Naive B cell (primary cell): Measurements from ENCODE around the gene LATS1. TPM values are rescaled to one million over a fixed set of nuclear protein-coding genes. Genes with fewer than 3 reads are reported as not detected.
"Not testable (repeated sequence)": the region's sequence is repeated elsewhere in the genome, so short reads cannot be mapped to it uniquely, and the experiment has no call there.

Experiments
- ATAC-seq, 2 donors: fragments of 150-1000 bp; cut with Tn5 transposase; 2 replicates each; pipeline ENCODE4 v1.10.0; 2021; ENCODE audit warnings: low read depth in 2 of 2, mild to moderate bottlenecking in 2 of 2, moderate library complexity in 2 of 2
- DNase-seq: peaks from one replicate; pipeline ENCODE4 v3.0.0; 2022
- H3K27ac Mint-ChIP-seq, 6 donors: one replicate each; pipeline ENCODE4 v1.8.0; 2020 to 2022; ENCODE audit warnings: mild to moderate bottlenecking in 6 of 6, mixed read lengths in 6 of 6, moderate library complexity in 5 of 6, inconsistent platforms in 2 of 6
- H3K27me3 Mint-ChIP-seq, 3 donors: one replicate each; pipeline ENCODE4 v1.8.0; 2021 to 2022; ENCODE audit warnings: mixed read lengths in 3 of 3, mild to moderate bottlenecking in 1 of 3
- H3K36me3 Mint-ChIP-seq, 2 donors: one replicate each; pipeline ENCODE4 v1.8.0; 2020 to 2022; ENCODE audit warnings: mixed read lengths in 2 of 2, inconsistent platforms in 1 of 2, mild to moderate bottlenecking in 1 of 2
- H3K4me1 Mint-ChIP-seq, 3 donors: one replicate each; pipeline ENCODE4 v1.8.0; 2020 to 2022; ENCODE audit warnings: mixed read lengths in 3 of 3, inconsistent platforms in 1 of 3, mild to moderate bottlenecking in 1 of 3, moderate library complexity in 1 of 3
- H3K4me3 Mint-ChIP-seq, 8 donors: one replicate each; pipeline ENCODE4 v1.8.0; 2020 to 2022; ENCODE audit warnings: mild to moderate bottlenecking in 8 of 8, mixed read lengths in 8 of 8, moderate library complexity in 8 of 8, inconsistent platforms in 2 of 8
- H3K9me3 Mint-ChIP-seq, 7 donors: one replicate each; pipeline ENCODE4 v1.8.0; 2020 to 2022; ENCODE audit warnings: mixed read lengths in 7 of 7, mild to moderate bottlenecking in 5 of 7, inconsistent platforms in 2 of 7, moderate library complexity in 1 of 7
- polyA plus RNA-seq, 6 donors: library from polyadenylated mRNA; unstranded; fragments of 300-500 nt; fragmentation: Illumina TruSeq; gene quantifications; one replicate each; pipeline ENCODE4 v1.2.3, GENCODE V29; 2021; ENCODE audit warnings: low read depth in 6 of 6

LATS1 gene
- polyA plus RNA-seq, 6 donors from 2014 or later: 12.5 to 21.4 (median 13.4) TPM

GRCh38 chr6:149749594-149750135 lies 31.8 kb upstream of the LATS1 start, which contains the start of gene PCMT1:
TSS of gene PCMT1 (plus strand) at chr6:149749741. CDS start at chr6:149749902, 161 bp downstream.
- Mint-ChIP-seq H3K4me3 (peak within 1 kb of the TSS; percentile 84 to 99 (median 89)), H3K9me3 (no peaks in the 10 kb centered on the region), H3K36me3 (no peaks in the 10 kb centered on the region), H3K27ac (peak within 1 kb of the TSS; percentile 63 to 92 (median 86)), H3K27me3 (no peaks in the 10 kb centered on the region), H3K4me1 (peaks cover 15 to 45% (median 24%) of the 10 kb centered on the region in 3 donors)
- DNase-seq: peak; percentile 95
- peak; percentile 81 to 84 for ATAC-seq

DNA sequence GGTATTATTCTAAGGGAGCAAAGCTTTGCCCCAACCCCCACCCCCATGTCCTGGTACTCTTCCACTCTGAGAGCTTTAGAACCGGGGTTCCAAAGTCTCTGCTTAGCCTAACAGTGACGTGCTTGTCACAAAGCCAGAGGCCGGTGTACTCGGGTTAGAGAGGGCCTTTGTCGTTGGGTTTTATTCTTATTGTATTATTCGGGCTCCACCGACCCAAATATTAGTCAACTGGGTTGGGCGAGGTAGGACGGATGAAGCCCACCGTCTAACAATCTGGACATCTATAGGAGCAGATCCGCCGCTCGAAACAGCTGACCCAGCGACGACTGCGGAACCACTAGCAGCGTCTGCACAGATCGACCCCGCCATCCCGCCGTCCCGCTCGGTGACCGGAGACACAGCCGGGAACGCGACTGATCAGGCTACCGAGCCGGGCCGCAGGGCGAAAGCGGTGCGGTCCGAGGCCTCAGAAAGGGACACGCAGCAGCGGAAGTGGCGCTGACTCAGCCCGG lies 31.2 kb upstream of the LATS1 start:
- H3K36me3 Mint-ChIP-seq, DNase-seq, H3K9me3 Mint-ChIP-seq, H3K27me3 Mint-ChIP-seq: not testable (repeated sequence)
- Mint-ChIP-seq H3K4me3 (peak overlapping the region; percentile 84 to 99 (median 89)), H3K4me1 (peaks cover 15 to 45% (median 24%) of the 10 kb centered on the region in 3 donors), H3K27ac (peak overlapping the region in 4 of 6 donors; percentile 64 to 89 (median 72))
- ATAC-seq: peak; percentile 23 to 25

GRCh38 chr6:149746147-149746946 lies 28.4 kb upstream of the LATS1 start, which contains the start of gene NUP43:
TSS of gene NUP43 (minus strand) at chr6:149746529. CDS start at chr6:149746495, 34 bp downstream.
- H3K9me3 Mint-ChIP-seq: no peaks in the 10 kb centered on the region
- peak; percentile 85 for DNase-seq
- peak within 1 kb of the TSS; percentile 82 to 94 (median 92) for H3K27ac Mint-ChIP-seq
- H3K36me3 Mint-ChIP-seq: no peaks in the 10 kb centered on the region
- ATAC-seq: peak; percentile 66 to 68
- H3K27me3 Mint-ChIP-seq: no peaks in the 10 kb centered on the region
- peak within 1 kb of the TSS; percentile 93 to 99 (median 96) for H3K4me3 Mint-ChIP-seq
- H3K4me1 Mint-ChIP-seq: peaks cover 15 to 34% (median 24%) of the 10 kb centered on the region in 3 donors

DNA sequence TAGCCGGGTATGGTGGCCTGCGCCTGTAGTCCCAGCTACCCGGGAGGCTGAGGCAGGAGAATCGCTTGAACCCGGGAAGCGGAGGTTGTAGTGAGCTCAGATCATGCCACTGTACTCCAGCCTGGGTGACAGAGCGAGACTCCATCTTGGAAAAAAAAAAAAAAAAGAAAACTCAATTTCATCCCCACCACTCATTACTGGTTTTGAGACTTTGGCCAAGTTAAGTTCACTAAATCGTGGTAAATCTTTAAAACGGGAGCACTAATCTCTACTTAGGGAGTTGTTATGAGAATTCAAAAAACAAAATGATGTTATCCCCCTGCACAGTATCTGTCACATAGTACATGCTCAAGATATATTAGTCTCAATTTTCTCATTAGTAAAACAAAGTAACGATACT lies 27.4 kb upstream of the LATS1 start:
- not testable (repeated sequence) for H3K9me3 Mint-ChIP-seq, H3K27me3 Mint-ChIP-seq, DNase-seq, ATAC-seq, H3K36me3 Mint-ChIP-seq
- Mint-ChIP-seq H3K27ac (peak overlapping the region in 3 of 6 donors; percentile 2 to 91 (median 60)), H3K4me3 (peak overlapping the region; percentile 53 to 99 (median 96)), H3K4me1 (peaks cover 8 to 25% (median 25%) of the 10 kb centered on the region in 3 donors)

GRCh38 chr6:149734915-149735314 lies 17.0 kb upstream of the LATS1 start:
- H3K4me3 Mint-ChIP-seq: no peak overlapping the region
- H3K36me3 Mint-ChIP-seq: peaks cover 5 to 7% of the 10 kb centered on the region in 2 donors
- no peaks in the 10 kb centered on the region for H3K9me3 Mint-ChIP-seq
- DNase-seq (no peak), ATAC-seq (no peak)
- H3K27ac Mint-ChIP-seq: no peak overlapping the region
- H3K4me1 Mint-ChIP-seq: peaks cover 0 to 4% (median 0%) of the 10 kb centered on the region in 3 donors
- H3K27me3 Mint-ChIP-seq: no peaks in the 10 kb centered on the region

DNA sequence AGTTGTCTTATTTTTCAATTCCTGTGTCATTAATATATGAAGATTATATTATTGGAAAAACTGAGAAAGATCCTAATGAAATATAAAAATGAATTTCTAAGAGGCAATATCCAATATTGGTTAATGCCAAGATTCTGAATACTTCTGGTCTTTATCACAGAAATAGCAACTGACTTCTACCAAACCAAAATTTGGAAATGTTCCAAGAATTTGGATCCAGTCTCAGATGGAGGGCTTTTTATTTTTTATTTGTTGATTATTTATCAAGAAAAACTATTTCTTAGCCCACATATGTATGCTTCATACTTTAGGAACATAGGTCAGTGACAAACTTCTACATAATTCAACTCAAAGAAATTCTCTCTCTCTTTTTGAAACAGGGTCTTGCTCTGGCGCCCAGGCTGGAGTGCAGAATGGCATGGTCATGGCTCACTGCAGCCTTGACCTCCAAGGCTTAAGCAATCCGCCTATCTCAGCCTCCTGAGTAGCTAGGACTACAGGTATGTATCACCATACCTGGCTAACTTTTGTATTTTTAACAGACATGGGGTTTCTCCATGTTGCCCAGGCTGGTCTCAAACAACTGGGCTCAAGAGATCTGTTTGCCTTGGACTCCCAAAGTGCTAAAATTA lies 15.3 kb upstream of the LATS1 start:
- Mint-ChIP-seq H3K27ac (no peak overlapping the region), H3K4me1 (peaks cover 7 to 13% (median 12%) of the 10 kb centered on the region in 3 donors), H3K27me3 (no peaks in the 10 kb centered on the region), H3K4me3 (no peak overlapping the region), H3K9me3 (no peaks in the 10 kb centered on the region), H3K36me3 (no peaks in the 10 kb centered on the region)
- DNase-seq: no peak
- ATAC-seq: no peak

DNA sequence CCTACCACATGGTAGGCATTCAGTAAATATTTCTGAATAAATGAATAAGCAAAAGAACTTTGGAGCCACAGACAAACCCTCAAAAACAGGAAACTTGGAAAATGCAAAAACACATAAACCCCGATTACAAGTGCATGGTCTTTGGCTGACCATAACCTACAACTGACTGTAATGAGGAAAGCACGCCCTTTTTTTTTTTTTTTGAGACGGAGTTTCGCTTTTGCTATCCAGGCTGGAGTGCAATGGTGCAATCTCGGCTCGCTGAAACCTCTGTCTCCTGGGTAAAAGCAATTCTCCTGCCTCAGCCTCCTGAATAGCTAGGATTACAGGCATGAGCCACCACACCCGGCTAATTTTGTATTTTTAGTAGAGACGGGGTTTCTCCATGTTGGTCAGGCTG lies 11.9 kb upstream of the LATS1 start:
- ATAC-seq: no peak
- DNase-seq: no peak
- Mint-ChIP-seq H3K4me3 (no peak overlapping the region), H3K9me3 (no peaks in the 10 kb centered on the region), H3K36me3 (no peaks in the 10 kb centered on the region), H3K4me1 (peaks cover 10 to 17% (median 17%) of the 10 kb centered on the region in 3 donors), H3K27me3 (no peaks in the 10 kb centered on the region), H3K27ac (no peak overlapping the region)

DNA sequence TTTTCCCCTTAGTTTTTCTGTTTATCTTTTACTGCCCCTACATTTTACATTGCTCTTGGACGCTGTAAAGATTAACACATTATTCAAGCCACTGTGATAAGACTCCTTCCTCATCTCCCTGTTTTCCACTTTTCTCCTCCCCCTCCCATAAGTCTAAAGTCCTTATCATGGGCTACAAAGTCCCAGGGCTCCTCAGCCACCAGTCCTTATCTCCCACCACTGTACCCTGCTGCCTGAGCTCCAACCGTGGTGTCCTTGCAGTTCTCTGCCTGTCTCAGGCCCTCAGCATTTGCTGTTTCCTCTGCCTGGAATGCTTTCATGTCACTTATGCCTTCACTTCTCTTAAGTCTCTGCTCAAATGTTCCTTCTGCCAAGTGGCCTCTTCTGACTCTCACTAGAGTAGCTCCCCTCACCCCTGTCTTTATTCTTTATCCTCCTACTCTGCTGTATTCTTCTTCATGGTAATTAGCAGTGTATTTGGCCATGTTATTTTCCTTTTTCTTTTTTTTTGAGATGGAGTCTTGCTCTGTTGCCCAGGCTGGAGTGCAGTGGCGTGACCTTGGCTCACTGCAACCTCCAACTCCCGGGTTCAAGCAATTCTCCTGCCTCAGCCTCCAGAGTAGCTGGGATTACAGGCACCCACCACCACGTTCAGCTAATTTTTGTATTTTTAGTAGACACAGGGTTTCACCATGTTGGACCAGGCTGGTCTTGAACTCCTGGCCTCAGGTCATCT lies 10.8 kb upstream of the LATS1 start:
- ATAC-seq (no peak), DNase-seq (no peak)
- Mint-ChIP-seq H3K9me3 (no peaks in the 10 kb centered on the region), H3K27me3 (no peaks in the 10 kb centered on the region), H3K4me3 (peak overlapping the region in 4 of 8 donors; percentile 5 to 65 (median 30)), H3K27ac (peak overlapping the region in 5 of 6 donors; percentile 54 to 92 (median 75)), H3K4me1 (peaks cover 14 to 22% (median 19%) of the 10 kb centered on the region in 3 donors), H3K36me3 (no peaks in the 10 kb centered on the region)

GRCh38 chr6:149727793-149728498 lies 10.0 kb upstream of the LATS1 start:
- H3K9me3 Mint-ChIP-seq: no peaks in the 10 kb centered on the region
- ATAC-seq (peak in 1 of 2 donors; percentile 48), DNase-seq (no peak)
- H3K4me1 Mint-ChIP-seq: peaks cover 14 to 22% (median 19%) of the 10 kb centered on the region in 3 donors
- H3K4me3 Mint-ChIP-seq: peak overlapping the region in 1 of 8 donors; percentile 35
- peak overlapping the region in 5 of 6 donors; percentile 54 to 92 (median 75) for H3K27ac Mint-ChIP-seq
- no peaks in the 10 kb centered on the region for H3K36me3 Mint-ChIP-seq
- H3K27me3 Mint-ChIP-seq: no peaks in the 10 kb centered on the region

- H3K27me3 Mint-ChIP-seq: no peaks in the 10 kb centered on the region
- ATAC-seq (no peak), DNase-seq (no peak)
- H3K4me1 Mint-ChIP-seq: peaks cover 14 to 22% (median 19%) of the 10 kb centered on the region in 3 donors
- no peaks in the 10 kb centered on the region for H3K36me3 Mint-ChIP-seq
- H3K4me3 Mint-ChIP-seq: no peak overlapping the region
- H3K9me3 Mint-ChIP-seq: no peaks in the 10 kb centered on the region
- H3K27ac Mint-ChIP-seq: no peak overlapping the region
These were observed 7.9 kb upstream of the LATS1 start for GRCh38 chr6:149725785-149726184.

DNA sequence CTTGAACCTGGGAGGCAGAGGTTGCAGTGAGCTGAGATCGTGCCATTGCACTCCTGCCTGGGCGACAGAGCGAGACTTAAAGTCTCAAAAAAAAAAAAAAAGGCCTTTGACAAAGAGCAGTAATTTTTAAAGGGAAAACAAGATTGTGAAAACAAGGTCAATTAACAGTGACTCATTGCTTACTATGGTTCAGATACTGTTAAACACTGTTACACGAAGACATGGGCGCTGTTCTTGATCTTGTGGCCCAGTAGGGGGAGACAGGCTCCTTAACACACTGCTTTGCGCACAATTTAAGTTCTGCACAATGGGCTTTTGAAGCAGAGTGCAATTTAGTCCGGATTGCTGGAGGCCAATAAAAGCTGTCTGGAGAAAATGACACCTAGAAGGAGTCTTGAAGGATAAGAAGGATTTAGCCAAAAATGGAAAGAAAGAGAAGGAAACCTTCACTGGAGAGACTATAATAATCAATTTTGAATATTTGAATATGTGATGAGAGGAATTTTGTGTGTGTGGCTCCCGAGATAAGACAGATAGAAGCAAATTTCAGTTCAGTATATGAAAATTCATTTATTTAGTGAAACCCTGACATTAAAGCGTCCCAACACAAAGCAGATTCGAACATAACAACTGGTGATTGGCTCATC lies 6.0 kb upstream of the LATS1 start:
- no peaks in the 10 kb centered on the region for H3K27me3 Mint-ChIP-seq
- H3K27ac Mint-ChIP-seq: peak overlapping the region in 2 of 6 donors; percentile 64 to 69
- H3K9me3 Mint-ChIP-seq: no peaks in the 10 kb centered on the region
- no peak overlapping the region for H3K4me3 Mint-ChIP-seq
- DNase-seq: peak; percentile 20
- H3K4me1 Mint-ChIP-seq: peaks cover 13 to 16% (median 14%) of the 10 kb centered on the region in 3 donors
- peak; percentile 64 to 77 for ATAC-seq
- no peaks in the 10 kb centered on the region for H3K36me3 Mint-ChIP-seq

DNA sequence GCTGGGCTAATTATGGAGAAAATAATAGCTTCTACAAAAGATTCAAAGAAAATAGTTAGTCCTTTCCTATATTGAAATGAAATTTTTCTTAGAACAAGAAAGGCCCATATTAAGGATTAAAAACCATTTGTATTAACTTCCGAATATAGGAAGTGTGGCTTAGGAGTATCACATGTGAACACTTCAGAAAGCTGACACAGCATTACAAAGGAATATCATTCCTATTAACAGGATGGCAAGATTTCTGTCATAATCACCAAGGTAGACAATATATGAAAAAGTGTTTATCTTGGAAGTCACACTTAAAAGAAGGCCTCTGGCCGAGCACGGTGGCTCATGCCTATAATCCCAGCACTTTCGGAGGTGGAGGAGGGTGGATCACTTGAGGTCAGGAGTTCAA lies 5.4 kb upstream of the LATS1 start:
- DNase-seq (no peak), ATAC-seq (no peak)
- Mint-ChIP-seq H3K36me3 (no peaks in the 10 kb centered on the region), H3K4me1 (peaks cover 10 to 11% (median 11%) of the 10 kb centered on the region in 3 donors), H3K4me3 (no peak overlapping the region), H3K9me3 (no peaks in the 10 kb centered on the region), H3K27me3 (no peaks in the 10 kb centered on the region), H3K27ac (peak overlapping the region in 1 of 6 donors; percentile 69)
